NCI-H345 treated with DMSO at 0.1 percent for 48 hours (cell line): ENCODE data around the gene MORC2.

Source experiments
- DNase-seq: peaks from one replicate; lab custom pipeline; 2025; ENCODE audit not compliant: unreplicated experiment; lab: John Stamatoyannopoulos, UW

MORC2 gene

DNA sequence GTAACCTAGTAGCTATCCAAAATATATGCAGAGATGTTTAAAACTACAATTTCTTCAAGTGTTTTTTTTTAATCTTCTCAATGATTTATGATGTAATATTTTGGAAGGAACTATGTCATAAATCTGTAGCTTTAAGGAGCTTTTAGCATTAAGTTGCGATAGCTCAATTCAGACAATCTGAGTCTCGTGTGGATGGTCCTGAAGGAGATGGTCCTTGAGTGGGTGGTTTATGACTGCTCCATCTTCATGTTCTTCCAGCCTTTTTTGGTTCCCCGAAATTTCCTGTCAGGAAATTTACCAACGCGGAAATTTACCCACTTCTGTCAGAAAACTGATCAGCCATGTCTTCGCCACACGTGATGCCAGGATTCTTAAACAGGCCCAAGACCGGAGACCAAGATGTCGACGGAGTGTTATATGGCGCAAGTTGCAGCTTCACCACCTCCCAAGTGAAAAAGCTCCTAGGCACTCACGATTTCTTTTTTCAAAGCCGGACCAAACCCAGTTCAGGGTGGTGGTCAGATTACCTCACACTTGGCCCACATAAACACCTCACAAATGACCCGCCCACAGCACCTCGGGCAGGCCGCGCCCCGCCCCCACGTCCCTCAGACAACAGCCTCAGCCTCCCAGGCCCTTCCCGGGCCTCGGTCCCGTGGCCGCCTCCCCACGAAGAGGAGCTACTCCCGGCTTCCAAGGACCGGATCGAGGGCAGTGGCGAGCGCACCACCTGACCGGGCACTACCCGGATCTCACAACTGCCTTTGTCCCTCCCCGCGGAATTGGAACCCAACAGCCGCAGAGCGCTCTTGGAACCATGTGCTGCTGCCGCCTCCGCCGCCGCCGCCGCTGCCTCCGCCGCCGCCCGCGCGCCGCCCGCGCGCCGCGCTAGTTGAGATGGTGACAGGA is at the start of gene MORC2:
MORC2 (minus strand) TSS at position 760 of the 909 bp plus-strand sequence. CDS start 885 bp downstream, outside the sequence.
- no peak for DNase-seq

DNA sequence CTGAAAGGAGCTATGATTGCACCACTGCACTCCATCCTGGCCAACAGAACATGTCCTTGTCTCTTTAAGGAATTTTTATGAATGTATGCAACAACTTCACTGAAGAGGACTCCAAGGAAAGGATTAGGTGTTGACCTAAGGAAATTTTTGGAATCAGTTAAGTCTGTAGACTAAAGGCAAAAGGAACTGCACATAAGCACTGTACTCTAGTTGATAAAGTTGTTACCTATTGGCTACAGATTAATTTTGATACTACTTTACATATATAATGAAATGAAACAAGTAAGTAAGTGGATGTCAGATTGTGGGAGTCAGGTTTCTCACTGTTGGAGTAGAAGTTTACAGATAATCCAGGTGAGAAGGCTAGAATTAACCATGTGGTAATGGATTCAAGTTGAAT is 37.0 kb upstream of the MORC2 start:
- no peak for DNase-seq

- no peak for DNase-seq
Observed at GRCh38 chr22:31001124-31001770, 32.7 kb upstream of the MORC2 start.

- DNase-seq = no peak
Observed at GRCh38 chr22:30998329-30998728, 29.8 kb upstream of the MORC2 start.

DNA sequence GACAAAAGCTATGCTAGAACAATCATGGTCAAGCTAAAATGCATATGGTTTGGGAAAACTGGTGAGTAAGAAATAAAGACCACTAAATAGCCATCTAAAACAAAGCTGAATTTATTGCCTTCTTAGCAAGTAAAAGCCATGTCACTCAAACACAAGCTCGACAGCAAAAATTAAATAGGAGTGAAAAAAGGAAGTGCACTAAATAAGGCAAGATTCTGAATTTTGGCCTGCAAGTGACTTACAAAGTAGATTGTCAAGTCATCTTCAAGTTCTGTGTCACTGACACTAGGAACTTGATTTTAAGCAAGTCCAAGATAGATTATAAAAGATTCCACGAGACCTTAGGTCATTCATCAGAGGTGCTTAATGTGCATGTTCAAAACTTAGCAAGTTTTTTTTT is 27.9 kb upstream of the MORC2 start:
- no peak for DNase-seq

- DNase-seq = no peak
Observed at GRCh38 chr22:30994960-30995359, 26.4 kb upstream of the MORC2 start.

GRCh38 chr22:30992565-30992964 is 24.0 kb upstream of the MORC2 start:
- no peak for DNase-seq

DNA sequence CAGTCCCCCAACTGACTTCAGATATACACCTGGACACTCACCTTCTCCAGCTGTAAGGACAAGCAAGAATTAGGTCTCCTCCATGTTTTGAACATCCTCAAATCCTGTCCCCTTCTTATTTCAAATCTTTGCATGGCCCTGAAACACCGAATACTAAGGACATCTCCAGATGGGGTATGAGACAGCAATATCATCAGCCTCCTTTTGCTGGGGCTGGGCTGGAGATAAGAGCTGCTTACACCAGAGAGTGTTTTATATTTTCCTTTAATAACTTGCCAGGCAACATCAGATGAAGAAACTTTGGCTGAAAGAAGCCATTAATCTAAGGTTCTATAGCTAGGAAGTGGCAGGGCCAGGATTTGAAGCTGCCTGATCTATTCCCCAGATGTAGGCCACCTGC is 22.1 kb upstream of the MORC2 start:
- DNase-seq = no peak

DNA sequence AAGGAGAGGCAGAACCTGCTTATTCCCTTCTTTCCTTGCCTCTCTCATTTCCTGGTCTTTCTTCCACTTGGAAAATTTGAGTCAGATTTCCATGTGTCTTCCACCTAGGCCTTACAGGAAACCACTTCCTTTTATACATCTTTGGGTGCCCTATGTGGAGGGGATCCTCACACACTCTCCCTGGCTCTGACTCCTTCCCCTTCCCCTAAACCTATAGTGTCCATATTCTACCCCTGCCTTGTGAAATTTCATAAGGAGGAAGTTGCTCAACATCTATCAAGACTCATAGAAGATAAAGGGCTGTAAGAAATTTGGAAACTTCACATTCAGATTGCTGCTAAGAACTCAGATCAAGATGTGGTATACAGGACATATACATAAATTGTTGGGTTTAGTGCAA is 20.9 kb upstream of the MORC2 start:
- DNase-seq = no peak

DNA sequence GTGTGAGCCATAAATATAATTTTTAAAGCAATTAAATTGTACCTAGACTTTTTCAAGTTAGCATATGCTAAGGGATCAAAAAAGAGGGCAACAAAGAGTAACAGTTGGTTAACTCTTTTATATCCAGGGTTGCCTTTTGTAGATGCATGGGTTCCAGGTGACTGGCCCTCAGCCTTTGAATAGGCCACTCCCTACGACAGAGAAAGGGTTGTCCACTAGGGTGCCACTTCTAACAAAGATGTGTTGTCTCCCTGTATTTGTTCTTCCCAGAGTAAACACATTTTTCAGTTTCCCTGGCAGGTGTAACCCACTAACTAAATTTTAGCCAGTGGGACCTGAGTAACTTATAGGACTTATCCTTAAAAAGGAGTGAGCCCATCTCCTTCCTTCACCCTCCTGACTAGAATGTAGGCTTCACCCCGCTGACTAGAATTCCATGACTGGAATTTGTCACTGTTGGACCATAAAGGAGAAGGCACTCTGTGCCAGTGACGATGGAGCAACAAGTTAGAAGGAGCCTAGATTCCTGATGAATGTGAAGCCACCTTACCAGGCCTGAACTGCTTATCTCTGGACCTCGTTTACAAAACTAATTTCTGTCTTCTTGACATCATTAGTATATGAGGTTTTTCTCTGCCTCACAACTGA is 17.1 kb upstream of the MORC2 start:
- DNase-seq = peak; percentile 54

- DNase-seq = no peak
Observed at GRCh38 chr22:30984317-30984716, 15.7 kb upstream of the MORC2 start.

DNA sequence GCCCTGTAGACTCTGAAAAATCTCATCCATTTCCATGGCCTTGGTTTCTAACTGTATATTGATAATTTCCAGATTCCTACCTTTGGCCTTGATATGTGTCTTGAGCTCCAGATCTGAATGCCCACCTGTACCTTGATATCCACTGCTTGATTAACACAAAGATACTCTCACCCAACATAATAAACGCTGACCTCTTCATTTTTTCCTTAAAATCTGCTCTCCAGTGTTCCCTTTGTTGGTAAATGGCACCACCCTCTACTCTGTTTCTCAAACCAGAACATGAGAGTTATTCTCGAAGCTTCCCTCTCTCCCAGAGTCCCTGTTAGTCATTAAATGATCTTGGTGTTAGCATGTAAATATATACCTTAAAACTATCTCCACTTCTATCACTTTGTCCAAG is 13.9 kb upstream of the MORC2 start:
- no peak for DNase-seq

- DNase-seq = no peak
Observed at GRCh38 chr22:30979932-30980331, 11.4 kb upstream of the MORC2 start.

GRCh38 chr22:30978304-30978962 is 9.9 kb upstream of the MORC2 start:
- no peak for DNase-seq

DNA sequence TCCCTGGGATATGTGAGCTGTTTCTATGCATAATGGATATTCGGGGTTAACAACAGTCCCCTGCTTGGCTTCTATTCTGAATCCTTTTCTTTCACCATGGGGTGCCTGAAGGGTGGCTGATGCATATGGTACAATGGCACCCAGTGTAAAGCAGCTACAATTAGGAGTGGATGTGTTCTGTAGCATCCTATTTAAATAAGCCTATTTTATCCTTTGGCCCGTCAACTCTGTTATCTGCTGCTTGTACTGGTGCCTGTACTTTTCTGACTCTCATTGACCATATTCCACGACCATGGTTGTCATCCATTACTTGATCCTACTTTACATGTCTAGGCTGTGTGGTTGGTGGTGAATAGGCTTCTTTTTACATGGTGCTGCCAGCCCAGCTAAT is 1.8 kb upstream of the MORC2 start:
- DNase-seq = no peak

GRCh38 chr22:30969532-30970355 is 1.2 kb upstream of the MORC2 start:
- DNase-seq = no peak

- DNase-seq = peak; percentile 82
Observed at GRCh38 chr22:30968924-30969531, 454 bp upstream of the MORC2 start, which contains the start of gene TUG1. TSS of gene TUG1 (plus strand) at chr22:30969265.

DNA sequence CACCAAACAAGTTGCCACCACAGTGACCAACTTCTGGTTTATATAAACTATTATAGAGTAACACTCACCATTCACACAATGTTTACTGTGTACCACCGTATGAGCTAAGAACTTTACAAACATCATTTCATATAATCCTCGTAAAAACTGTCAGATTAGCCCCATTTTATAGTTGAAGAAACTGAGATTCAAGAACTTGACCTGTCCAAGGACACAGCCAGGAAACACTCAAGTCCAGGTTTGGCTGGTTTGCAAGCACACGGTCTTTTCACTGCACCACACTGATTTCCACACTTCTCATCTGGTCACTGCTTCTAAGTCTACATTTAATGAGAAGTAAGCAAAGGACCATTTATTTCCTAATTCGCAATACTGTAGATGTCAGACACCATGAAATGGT is 3.7 kb downstream of the MORC2 start:
- no peak for DNase-seq

DNA sequence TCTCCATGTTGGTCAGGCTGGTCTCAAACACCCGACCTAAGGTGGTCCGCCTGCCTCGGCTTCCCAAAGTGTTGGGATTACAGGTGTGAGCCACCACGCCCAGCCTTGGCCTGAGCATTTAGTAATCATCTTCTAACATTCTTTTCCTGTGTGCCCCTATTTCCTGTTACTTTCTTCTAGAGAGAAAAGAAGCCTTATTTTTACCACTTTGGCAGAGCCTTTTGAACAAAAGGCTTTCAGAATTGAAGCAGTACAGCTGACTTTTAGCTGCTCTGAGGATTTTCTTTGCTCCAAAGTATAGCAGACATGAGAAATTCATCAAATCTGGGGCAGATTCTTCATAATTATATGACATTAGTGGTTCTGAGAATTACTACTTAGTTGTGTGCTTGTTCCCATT is 13.4 kb downstream of the MORC2 start:
- no peak for DNase-seq

GRCh38 chr22:30953206-30953605 is 15.4 kb downstream of the MORC2 start:
- DNase-seq = no peak
